Subcutaneous preadipocyte (primary cell): ENCODE data around the gene SLC30A1. TPM values are rescaled to one million over a fixed set of nuclear protein-coding genes. Genes with fewer than 3 reads are reported as not detected.

Experiments used
- total RNA-seq: library from RNA; depleted of rRNA; stranded (reverse); fragments of >200 nt; gene quantifications from 2 replicates; pipeline ENCODE4 v1.2.3, GENCODE V29; 2012

The SLC30A1 gene
- total RNA-seq, result 18.4 and 19.4 TPM in 2 replicates

GRCh38 chr1:211578640-211579439, at the start of gene SLC30A1:
Gene SLC30A1 (minus strand): TSS chr1:211579161. CDS start chr1:211578612, 549 bp downstream.

Other genes starting within 250 kb of the SLC30A1 start
- not detected in 2 replicates for gene RD3, start 87.0 kb downstream of the SLC30A1 start, total RNA-seq
- gene NEK2, start 96.5 kb upstream of the SLC30A1 start, total RNA-seq, result 18.4 and 24.4 TPM in 2 replicates